Ishikawa (cell line): ENCODE data around the gene PRKCH.

ENCODE experiments used
- CEBPB ChIP-seq: IDR thresholded peaks from 2 replicates; pipeline ENCODE4 v1.6.1; 2012
- CREB1 ChIP-seq: IDR thresholded peaks from 2 replicates; pipeline ENCODE4 v1.6.1; 2012; ENCODE audit warnings: low read depth
- EGR1 ChIP-seq: IDR thresholded peaks from 2 replicates; pipeline ENCODE4 v1.6.1; 2012
- EP300 ChIP-seq: IDR thresholded peaks from 2 replicates; pipeline ENCODE4 v1.6.1; 2012; ENCODE audit warnings: borderline replicate concordance
- FOXM1 ChIP-seq: IDR thresholded peaks from 2 replicates; pipeline ENCODE4 v1.6.1; 2012; ENCODE audit warnings: low read depth, borderline replicate concordance
- MAX ChIP-seq: IDR thresholded peaks from 2 replicates; pipeline ENCODE4 v1.6.1; 2012
- NFIC ChIP-seq: IDR thresholded peaks from 2 replicates; pipeline ENCODE4 v1.6.1; 2012
- RAD21 ChIP-seq: IDR thresholded peaks from 2 replicates; pipeline ENCODE4 v1.6.1; 2012; ENCODE audit warnings: low read depth
- REST ChIP-seq: IDR thresholded peaks from 2 replicates; pipeline ENCODE4 v1.6.1; 2012; ENCODE audit warnings: low read depth, mild to moderate bottlenecking
- TAF1 ChIP-seq: IDR thresholded peaks from 2 replicates; pipeline ENCODE4 v1.6.1; 2012; ENCODE audit warnings: low read depth, mild to moderate bottlenecking
- TCF12 ChIP-seq: IDR thresholded peaks from 2 replicates; pipeline ENCODE4 v1.6.1; 2012; ENCODE audit warnings: low read depth
- TEAD4 ChIP-seq: IDR thresholded peaks from 2 replicates; pipeline ENCODE4 v1.6.1; 2012
- USF1 ChIP-seq: IDR thresholded peaks from 2 replicates; pipeline ENCODE4 v1.6.1; 2012
- YY1 ChIP-seq: IDR thresholded peaks from 2 replicates; pipeline ENCODE4 v1.6.1; 2012; ENCODE audit warnings: low read depth
- ZBTB7A ChIP-seq: IDR thresholded peaks from 2 replicates; pipeline ENCODE4 v1.6.1; 2012; ENCODE audit warnings: low read depth

The PRKCH gene

GRCh38 chr14:61398221-61398620, 76.8 kb downstream of the PRKCH start:
- TF ChIP-seq ZBTB7A = no peak
- no peak for TF ChIP-seq EGR1
- no peak for TF ChIP-seq RAD21
- TF ChIP-seq CREB1 = no peak
- TF ChIP-seq EP300 = no peak
- TF ChIP-seq TCF12 = no peak
- no peak for TF ChIP-seq NFIC
- no peak for TF ChIP-seq FOXM1
- TF ChIP-seq USF1 = no peak
- no peak for TF ChIP-seq YY1
- TF ChIP-seq CEBPB = no peak
- TF ChIP-seq TEAD4 = no peak
- TF ChIP-seq MAX = no peak
- no peak for TF ChIP-seq REST
- no peak for TF ChIP-seq TAF1

GRCh38 chr14:61399365-61399764, 78.0 kb downstream of the PRKCH start:
- TF ChIP-seq YY1 = no peak
- no peak for TF ChIP-seq EGR1
- no peak for TF ChIP-seq NFIC
- no peak for TF ChIP-seq USF1
- TF ChIP-seq CREB1 = no peak
- TF ChIP-seq TAF1 = no peak
- TF ChIP-seq CEBPB = no peak
- TF ChIP-seq TEAD4 = no peak
- no peak for TF ChIP-seq RAD21
- TF ChIP-seq FOXM1 = no peak
- no peak for TF ChIP-seq MAX
- TF ChIP-seq EP300 = no peak

- no peak for TF ChIP-seq EP300
- TF ChIP-seq FOXM1 = no peak
- TF ChIP-seq RAD21 = no peak
- TF ChIP-seq TCF12 = no peak
- TF ChIP-seq TAF1 = no peak
- TF ChIP-seq YY1 = no peak
- no peak for TF ChIP-seq CREB1
- TF ChIP-seq TEAD4 = no peak
- TF ChIP-seq EGR1 = no peak
- no peak for TF ChIP-seq NFIC
- no peak for TF ChIP-seq REST
- TF ChIP-seq USF1 = no peak
- no peak for TF ChIP-seq MAX
- TF ChIP-seq CEBPB = no peak
- TF ChIP-seq ZBTB7A = no peak
Measured at GRCh38 chr14:61401461-61401860, 80.1 kb downstream of the PRKCH start.

- TF ChIP-seq REST (no peak), ZBTB7A (no peak), TAF1 (no peak), NFIC (no peak)
Measured at GRCh38 chr14:61403411-61403810, 82.0 kb downstream of the PRKCH start.

- TF ChIP-seq EGR1 (no peak), RAD21 (no peak), MAX (no peak), CEBPB (no peak)
Measured at GRCh38 chr14:61404637-61405036, 83.3 kb downstream of the PRKCH start.
